Stomach (tissue), 9 donors: ENCODE data around the gene ADRA2C. TPM values are rescaled to one million over a fixed set of nuclear protein-coding genes. Genes with fewer than 3 reads are reported as not detected.

Experiments
- DNase-seq, 2 donors: peaks; one replicate each; pipeline versions ENCODE4 v3.0.0 to v3.0.0-alpha.2; 2013 to 2019
- H3K27ac ChIP-seq, 5 donors: fragments of 200-600 bp in 4 of 5; sonication (generic) in 4 of 5; one replicate each; pipeline ENCODE4 v1.5.1; 2013 to 2019; ENCODE audit warnings: mild to moderate bottlenecking in 1 of 5, moderate library complexity in 1 of 5
- H3K27me3 ChIP-seq, 3 donors: fragments of 200-600 bp; sonication (generic); one replicate each; pipeline ENCODE4 v1.5.1; 2017 to 2019; ENCODE audit warnings: mixed run types in 1 of 3
- H3K36me3 ChIP-seq, 4 donors: fragments of 200-600 bp; sonication (generic); 1 replicate in 3 of 4; 2 replicates in 1 of 4; pipeline ENCODE4 v1.5.1; 2016 to 2019
- H3K4me1 ChIP-seq, 4 donors: fragments of 200-600 bp; sonication (generic); one replicate each; pipeline ENCODE4 v1.5.1; 2016 to 2019
- H3K4me3 ChIP-seq, 4 donors: fragments of 200-600 bp; sonication (generic) in 3 of 4; one replicate each; pipeline ENCODE4 v1.5.1; 2016 to 2019; ENCODE audit warnings: mild to moderate bottlenecking in 1 of 4
- H3K9me3 ChIP-seq, 4 donors: fragments of 200-600 bp; sonication (generic); one replicate each; pipeline ENCODE4 v1.5.1; 2016 to 2019
- EP300 ChIP-seq: sonication (generic); formaldehyde crosslinking; IDR thresholded peaks from one replicate; pipeline ENCODE4 v1.6.1; 2017; ENCODE audit warnings: antibody characterized with exemption
- POLR2A ChIP-seq, 4 donors: fragments of 450-650 bp; IDR thresholded peaks; one replicate each; pipeline ENCODE4 v1.6.1; 2016; ENCODE audit warnings: antibody characterized with exemption in 4 of 4, control low read depth in 2 of 4, mild to moderate bottlenecking in 1 of 4, moderate library complexity in 1 of 4
- POLR2AphosphoS5 ChIP-seq, 3 donors: sonication (generic); formaldehyde crosslinking; IDR thresholded peaks; one replicate each; pipeline ENCODE4 v1.6.1; 2016; ENCODE audit warnings: antibody characterized with exemption in 3 of 3
- WGBS, 5 donors: extraction: QIAGEN DNeasy Blood & Tissue Kit in 3 of 5; methylation state at CpG; one replicate each; pipeline versions ENCODE4 v1.1.5 to v1.1.7; 2013 to 2018; 5-methylcytosine and 5-hydroxymethylcytosine counted together
- intact Hi-C: fragments of 100-400 bp; cut with DNase I; formaldehyde crosslinking; loops from one replicate; pipeline ENCODE4 v1.15.1; 2023; ENCODE audit warnings: low total_unique reads
- polyA plus RNA-seq, 3 donors: library from polyadenylated mRNA; stranded (reverse); fragments of 200-250 nt; gene quantifications; one replicate each; pipeline ENCODE4 v1.2.3, GENCODE V29; 2013
- total RNA-seq, 5 donors: library from RNA; depleted of rRNA; stranded (reverse); fragments of >200 nt; gene quantifications; one replicate each; pipeline versions ENCODE4 v1.1.0 to v1.2.3, GENCODE V29; 2014 to 2016
- TF ChIP-seq, protein P1 (sequence below), 7 experiments: fragments of 450-650 bp in 4 of 7; fragments of 200-600 bp in 3 of 7; sonication (generic) in 3 of 7; IDR thresholded peaks; one replicate each; pipeline ENCODE4 v1.5.1; 2016 to 2019; ENCODE audit warnings: antibody characterized with exemption in 7 of 7, control low read depth in 2 of 7, mild to moderate bottlenecking in 1 of 7
- donor health status: healthy with polysubstance abuse.
- donor health status: Bipolar disorder and iron deficiency.
- donor health status: healthy.

Gene ADRA2C
- total and polyA plus RNA-seq, 8 donors: 0.31 to 12.6 (median 1.3) TPM; not detected in 2

DNA sequence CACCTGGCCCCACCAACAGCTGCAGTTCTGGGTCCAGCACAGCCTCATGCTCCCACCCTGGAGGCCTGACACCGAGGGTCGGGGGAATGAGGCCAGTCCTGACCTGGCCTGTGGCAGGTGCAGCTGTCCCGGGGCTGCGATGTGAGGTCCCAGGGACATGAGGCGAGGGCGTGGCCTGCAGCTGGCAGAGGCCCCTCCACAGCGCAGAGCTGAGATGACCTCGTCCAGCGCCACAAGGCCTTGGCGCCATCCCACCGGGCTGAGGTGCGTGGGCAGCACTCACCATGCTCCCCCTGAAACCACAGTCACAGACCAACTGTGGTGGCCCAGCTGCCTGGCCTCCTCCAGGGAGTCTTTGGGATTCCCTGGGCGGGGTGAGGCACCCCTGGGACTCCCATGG lies 26.6 kb upstream of the ADRA2C start:
- H3K4me3 ChIP-seq: no peak overlapping the region
- DNase-seq: no peak
- 83 to 87% (median 84%) methylated on average over 12 to 13 of the region's 13 CpGs for WGBS, 5 donors
- intact Hi-C loops: no loop called here
- peaks cover 0 to under 1% (median 0%) of the 10 kb centered on the region in 4 donors for H3K4me1 ChIP-seq
- H3K27ac ChIP-seq: no peak overlapping the region
- H3K27me3 ChIP-seq: peaks cover 6 to 73% (median 24%) of the 10 kb centered on the region in 3 donors
- peaks cover 0 to 17% (median 9%) of the 10 kb centered on the region in 4 donors for H3K9me3 ChIP-seq
- H3K36me3 ChIP-seq: no peaks in the 10 kb centered on the region
- TF ChIP-seq EP300: no peak
- no peak for TF ChIP-seq POLR2A (IDR thresholded peaks at IDR 0.05)
- TF ChIP-seq, protein P1, sequence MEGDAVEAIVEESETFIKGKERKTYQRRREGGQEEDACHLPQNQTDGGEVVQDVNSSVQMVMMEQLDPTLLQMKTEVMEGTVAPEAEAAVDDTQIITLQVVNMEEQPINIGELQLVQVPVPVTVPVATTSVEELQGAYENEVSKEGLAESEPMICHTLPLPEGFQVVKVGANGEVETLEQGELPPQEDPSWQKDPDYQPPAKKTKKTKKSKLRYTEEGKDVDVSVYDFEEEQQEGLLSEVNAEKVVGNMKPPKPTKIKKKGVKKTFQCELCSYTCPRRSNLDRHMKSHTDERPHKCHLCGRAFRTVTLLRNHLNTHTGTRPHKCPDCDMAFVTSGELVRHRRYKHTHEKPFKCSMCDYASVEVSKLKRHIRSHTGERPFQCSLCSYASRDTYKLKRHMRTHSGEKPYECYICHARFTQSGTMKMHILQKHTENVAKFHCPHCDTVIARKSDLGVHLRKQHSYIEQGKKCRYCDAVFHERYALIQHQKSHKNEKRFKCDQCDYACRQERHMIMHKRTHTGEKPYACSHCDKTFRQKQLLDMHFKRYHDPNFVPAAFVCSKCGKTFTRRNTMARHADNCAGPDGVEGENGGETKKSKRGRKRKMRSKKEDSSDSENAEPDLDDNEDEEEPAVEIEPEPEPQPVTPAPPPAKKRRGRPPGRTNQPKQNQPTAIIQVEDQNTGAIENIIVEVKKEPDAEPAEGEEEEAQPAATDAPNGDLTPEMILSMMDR (IDR thresholded peaks at IDR 0.05): no peak
- TF ChIP-seq POLR2AphosphoS5 (IDR thresholded peaks at IDR 0.05): no peak

DNA sequence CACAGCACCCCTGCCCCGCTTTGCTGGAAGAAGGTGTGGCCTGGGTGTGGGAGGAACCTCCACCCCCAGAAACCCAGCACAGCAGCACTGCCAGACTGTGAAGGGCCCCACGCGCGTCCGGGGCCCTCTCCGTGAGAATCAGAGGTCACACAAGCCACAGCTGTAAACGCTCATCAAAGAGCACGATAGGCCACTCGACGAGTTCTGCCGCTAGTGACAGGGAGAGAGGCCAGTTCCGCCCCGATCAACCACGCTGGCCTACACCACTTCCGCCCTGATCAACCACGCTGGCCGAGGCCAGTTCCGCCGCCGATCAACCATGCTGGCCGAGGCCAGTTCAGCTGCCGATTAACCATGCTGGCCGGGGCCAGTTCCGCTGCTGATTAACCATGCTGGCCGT lies 25.9 kb upstream of the ADRA2C start:
- 67 to 84% (median 74%) methylated on average over 11 to 25 of the region's 25 CpGs for WGBS, 5 donors
- DNase-seq: no peak
- Histone ChIP-seq H3K4me3 (no peak overlapping the region), H3K27me3 (peaks cover 6 to 73% (median 31%) of the 10 kb centered on the region in 3 donors), H3K4me1 (peaks cover 0 to 6% (median 0%) of the 10 kb centered on the region in 4 donors), H3K9me3 (peaks cover 0 to 17% (median 9%) of the 10 kb centered on the region in 4 donors), H3K36me3 (no peaks in the 10 kb centered on the region), H3K27ac (no peak overlapping the region)
- intact Hi-C loops: no loop called here
- TF ChIP-seq POLR2AphosphoS5 (IDR thresholded peaks at IDR 0.05) (no peak), EP300 (no peak), POLR2A (IDR thresholded peaks at IDR 0.05) (no peak)
- TF ChIP-seq, protein P1 (IDR thresholded peaks at IDR 0.05): no peak

- Histone ChIP-seq H3K36me3 (no peaks in the 10 kb centered on the region), H3K27ac (no peak overlapping the region), H3K27me3 (peaks cover 6 to 83% (median 38%) of the 10 kb centered on the region in 3 donors), H3K4me1 (peaks cover 0 to 6% (median 0%) of the 10 kb centered on the region in 4 donors), H3K9me3 (peaks cover 0 to 16% (median 9%) of the 10 kb centered on the region in 4 donors), H3K4me3 (no peak overlapping the region)
- TF ChIP-seq POLR2A (IDR thresholded peaks at IDR 0.05): no peak
- TF ChIP-seq, protein P1 (IDR thresholded peaks at IDR 0.05): no peak
- no peak for TF ChIP-seq POLR2AphosphoS5 (IDR thresholded peaks at IDR 0.05)
- no peak for TF ChIP-seq EP300
- no peak for DNase-seq
- 81 to 92% (median 89%) methylated on average over 17 to 19 of the region's 19 CpGs for WGBS, 5 donors
- intact Hi-C loops: no loop called here
Observed at GRCh38 chr4:3741217-3742011, 24.8 kb upstream of the ADRA2C start.

GRCh38 chr4:3742610-3743009 lies 23.6 kb upstream of the ADRA2C start:
- DNase-seq: no peak

More at GRCh38 chr4:3742610-3743009, 23.6 kb upstream of the ADRA2C start:
- Histone ChIP-seq H3K27ac (no peak overlapping the region), H3K36me3 (no peaks in the 10 kb centered on the region), H3K4me3 (no peak overlapping the region), H3K4me1 (peaks cover 0 to 6% (median 0%) of the 10 kb centered on the region in 4 donors), H3K27me3 (peaks cover 6 to 95% (median 41%) of the 10 kb centered on the region in 3 donors), H3K9me3 (peaks cover 0 to 13% (median 9%) of the 10 kb centered on the region in 4 donors)
- intact Hi-C loops: no loop called here
- no peak for TF ChIP-seq EP300
- no peak for TF ChIP-seq POLR2A (IDR thresholded peaks at IDR 0.05)
- TF ChIP-seq, protein P1 (IDR thresholded peaks at IDR 0.05): no peak
- TF ChIP-seq POLR2AphosphoS5 (IDR thresholded peaks at IDR 0.05): no peak
- 76 to 98% (median 93%) methylated on average over 3 of the region's 3 CpGs for WGBS, 5 donors
